Activated naive CD8-positive, alpha-beta T cell treated with anti-CD3 and anti-CD28 coated beads, Interleukin-2, amount 10 ng/mL, durations not matched to agents 7 days and 5 days (primary cell): ENCODE results near the gene ATP5MG. TPM values are rescaled to one million over a fixed set of nuclear protein-coding genes. Genes with fewer than 3 reads are reported as not detected.

Experiments used
- ATAC-seq: fragments of 150-1000 bp; cut with Tn5 transposase; one replicate; pipeline ENCODE4 v1.10.0; 2021; ENCODE audit warnings: low read depth, moderate library complexity
- POLR2A ChIA-PET: fragments of 350-600 bp; sonication (Branson Sonifier 250); formaldehyde crosslinking; loops from one replicate; lab custom pipeline; 2021; ENCODE audit warnings: antibody characterized with exemption; lab: Charles Lee
- DNase-seq: peaks from one replicate; pipeline ENCODE4 v3.0.0; 2021
- H3K27ac Mint-ChIP-seq: one replicate; pipeline ENCODE4 v1.8.0; 2022; ENCODE audit warnings: mild to moderate bottlenecking, mixed read lengths
- H3K27me3 Mint-ChIP-seq: one replicate; pipeline ENCODE4 v1.8.0; 2022; ENCODE audit warnings: mild to moderate bottlenecking, moderate library complexity, mixed read lengths
- H3K36me3 Mint-ChIP-seq: one replicate; pipeline ENCODE4 v1.8.0; 2021; ENCODE audit warnings: mild to moderate bottlenecking, mixed read lengths
- H3K4me1 Mint-ChIP-seq: one replicate; pipeline ENCODE4 v1.8.0; 2021; ENCODE audit warnings: mixed read lengths
- H3K4me3 Mint-ChIP-seq: one replicate; pipeline ENCODE4 v1.8.0; 2022; ENCODE audit warnings: mild to moderate bottlenecking, moderate library complexity, mixed read lengths
- H3K9me3 Mint-ChIP-seq: one replicate; pipeline ENCODE4 v1.8.0; 2021; ENCODE audit warnings: mixed read lengths
- total RNA-seq, 2 experiments: library from RNA; stranded (reverse); gene quantifications; one replicate each; pipeline ENCODE4 v1.2.3, GENCODE V29; 2021

ATP5MG gene
- 100 to 1,000 TPM; 202 to 224 TPM for total RNA-seq

DNA sequence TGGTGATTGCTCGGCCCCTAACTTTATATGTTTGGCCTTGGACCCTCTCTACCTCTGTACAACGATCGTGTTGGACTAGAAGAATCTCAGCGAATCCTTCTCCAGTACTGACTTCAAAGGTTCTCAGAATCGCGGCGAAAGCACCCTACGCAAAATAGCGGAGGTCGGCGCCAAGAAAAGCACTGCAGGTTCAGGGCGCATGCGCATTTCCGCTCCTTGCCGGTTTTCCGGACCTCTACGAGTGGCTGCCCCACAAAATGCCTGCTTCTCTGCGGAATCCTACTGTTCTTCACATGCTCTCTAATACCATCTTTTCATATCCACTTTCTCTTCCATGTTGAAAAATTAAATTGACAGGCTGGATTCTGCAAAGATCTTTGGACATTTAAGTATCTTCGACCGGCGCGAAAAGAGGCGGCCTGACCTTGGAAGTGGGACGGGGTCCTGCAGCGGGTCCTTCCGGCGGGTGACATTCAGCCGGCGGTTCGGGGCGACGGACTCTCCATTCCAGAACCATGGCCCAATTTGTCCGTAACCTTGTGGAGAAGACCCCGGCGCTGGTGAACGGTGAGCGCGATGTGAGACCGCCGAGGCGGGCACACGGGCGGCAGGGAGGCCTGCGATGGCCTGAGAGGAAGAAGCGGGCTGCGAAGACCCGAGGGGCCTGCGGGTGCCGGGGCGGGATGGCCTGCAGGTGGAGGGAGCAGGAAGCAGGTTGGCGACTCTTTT is at the start of gene ATP5MG:
Gene ATP5MG, plus strand, starts transcription at position 456 of the 729 bp plus-strand sequence. Its CDS starts 60 bp downstream, at position 516.
- Mint-ChIP-seq H3K4me3 (peak within 1 kb of the TSS; percentile 97), H3K36me3 (peaks cover 16% of the 10 kb centered on the region), H3K27me3 (no peaks in the 10 kb centered on the region), H3K27ac (peak within 1 kb of the TSS; percentile 100), H3K4me1 (peaks cover 47% of the 10 kb centered on the region), H3K9me3 (no peaks in the 10 kb centered on the region)
- peak; percentile 61 for ATAC-seq
- POLR2A ChIA-PET = interaction anchor here (0.7 to 2.1 kb wide), 3 partner anchors 16 to 34 kb away, joined by 3 to 19 read pairs (median 7); partner anchors contain the start of gene KMT2A
- DNase-seq = peak; percentile 89

GRCh38 chr11:118353084-118353710 is 48.2 kb upstream of the ATP5MG start:
- POLR2A ChIA-PET = interaction anchor here (0.6 to 0.7 kb wide), 4 partner anchors 31 to 896 kb away, joined by 3 to 5 read pairs (median 4); no protein-coding TSS in a partner anchor
- Mint-ChIP-seq H3K4me3 (no peak overlapping the region), H3K27me3 (no peaks in the 10 kb centered on the region), H3K27ac (peak overlapping the region; percentile 68), H3K4me1 (peaks cover 23% of the 10 kb centered on the region), H3K9me3 (no peaks in the 10 kb centered on the region), H3K36me3 (peaks cover 30% of the 10 kb centered on the region)
- ATAC-seq (no peak), DNase-seq (no peak)

DNA sequence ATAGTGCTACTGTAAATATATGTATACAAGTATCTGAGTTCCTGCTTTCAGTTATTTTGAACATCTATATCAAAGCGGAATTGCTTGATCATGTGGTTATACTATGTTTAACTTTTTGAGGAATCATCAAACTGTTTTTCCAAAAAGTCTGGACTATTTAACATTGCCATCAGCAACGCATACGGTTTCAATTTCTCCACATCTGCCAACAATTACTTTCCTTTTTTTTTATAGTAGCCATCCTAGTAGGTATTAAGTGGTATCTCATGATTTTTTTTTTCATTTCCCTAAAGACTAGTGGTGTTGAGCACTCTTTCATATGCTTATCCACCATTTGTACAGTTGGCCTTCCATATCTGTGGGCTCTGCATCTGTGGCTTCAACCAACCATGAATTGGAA is 43.3 kb upstream of the ATP5MG start:
- H3K4me1 Mint-ChIP-seq = peaks cover 33% of the 10 kb centered on the region
- H3K27ac Mint-ChIP-seq = no peak overlapping the region
- H3K4me3 Mint-ChIP-seq = no peak overlapping the region
- POLR2A ChIA-PET = interaction anchor here (1.4 kb wide), 1 partner anchor 18 kb away, joined by 3 read pairs; no protein-coding TSS in a partner anchor
- no peaks in the 10 kb centered on the region for H3K27me3 Mint-ChIP-seq
- H3K36me3 Mint-ChIP-seq = peaks cover 9% of the 10 kb centered on the region
- H3K9me3 Mint-ChIP-seq = no peaks in the 10 kb centered on the region
- ATAC-seq (no peak), DNase-seq (no peak)

DNA sequence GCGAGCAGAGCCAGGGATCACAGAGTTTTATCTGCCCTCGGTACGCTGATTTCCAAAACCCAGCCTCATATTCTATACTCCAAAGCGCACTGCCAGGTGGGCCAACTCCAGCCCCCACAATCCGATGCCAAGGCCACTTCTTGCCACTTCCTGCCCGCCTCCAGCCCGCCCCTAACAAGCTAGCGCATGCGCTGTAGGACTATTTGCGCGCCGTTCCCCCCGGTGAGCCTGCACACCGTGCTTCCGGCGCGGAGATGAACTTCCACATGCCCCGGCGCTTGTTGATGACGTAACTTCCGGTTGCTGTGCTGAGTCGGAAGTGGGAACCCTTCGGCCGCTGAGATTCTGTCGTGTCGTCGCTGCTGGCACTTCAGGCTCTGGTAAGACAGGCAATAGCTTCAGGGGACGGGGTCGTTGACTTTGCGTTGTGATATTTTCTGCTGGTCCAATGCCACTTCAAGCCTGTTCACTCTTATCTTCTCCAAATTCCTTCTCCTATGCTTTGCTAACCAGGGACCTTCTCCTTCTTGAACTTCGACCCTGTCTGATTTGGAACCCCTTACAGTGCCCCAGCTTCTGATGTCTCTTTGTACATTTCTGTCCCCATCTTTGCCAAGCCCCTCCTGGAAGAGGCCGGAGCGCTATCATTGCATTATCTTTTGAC is 42.0 kb upstream of the ATP5MG start, which contains the start of gene UBE4A:
Gene UBE4A, plus strand, starts transcription at position 306 of the 664 bp plus-strand sequence. CDS start 5,481 bp downstream, outside the sequence.
- ATAC-seq = peak; percentile 95
- Mint-ChIP-seq H3K4me1 (peaks cover 36% of the 10 kb centered on the region), H3K9me3 (no peaks in the 10 kb centered on the region), H3K36me3 (peaks cover 7% of the 10 kb centered on the region), H3K27ac (peak within 1 kb of the TSS; percentile 90), H3K27me3 (no peaks in the 10 kb centered on the region), H3K4me3 (peak within 1 kb of the TSS; percentile 89)
- peak; percentile 97 for DNase-seq
- POLR2A ChIA-PET = interaction anchor here (0.5 to 1.7 kb wide), 22 partner anchors 9 to 708 kb away, joined by 3 to 26 read pairs (median 4); partner anchors contain the start of genes CD3D, CD3E, CD3G and KMT2A

GRCh38 chr11:118364956-118365615 is 36.3 kb upstream of the ATP5MG start:
- ATAC-seq = no peak
- no peaks in the 10 kb centered on the region for H3K27me3 Mint-ChIP-seq
- H3K4me3 Mint-ChIP-seq = no peak overlapping the region
- DNase-seq = no peak
- no peaks in the 10 kb centered on the region for H3K9me3 Mint-ChIP-seq
- POLR2A ChIA-PET = no interaction called here
- peaks cover 26% of the 10 kb centered on the region for H3K4me1 Mint-ChIP-seq
- peaks cover 28% of the 10 kb centered on the region for H3K36me3 Mint-ChIP-seq
- no peak overlapping the region for H3K27ac Mint-ChIP-seq

GRCh38 chr11:118366287-118366686 is 35.1 kb upstream of the ATP5MG start:
- H3K36me3 Mint-ChIP-seq = peaks cover 31% of the 10 kb centered on the region
- H3K4me3 Mint-ChIP-seq = no peak overlapping the region
- H3K4me1 Mint-ChIP-seq = peaks cover 19% of the 10 kb centered on the region
- H3K9me3 Mint-ChIP-seq = no peaks in the 10 kb centered on the region
- POLR2A ChIA-PET = no interaction called here
- ATAC-seq (no peak), DNase-seq (no peak)
- H3K27ac Mint-ChIP-seq = no peak overlapping the region
- H3K27me3 Mint-ChIP-seq = no peaks in the 10 kb centered on the region

GRCh38 chr11:118370774-118371173 is 30.6 kb upstream of the ATP5MG start:
- Mint-ChIP-seq H3K4me1 (no peaks in the 10 kb centered on the region), H3K9me3 (no peaks in the 10 kb centered on the region), H3K4me3 (no peak overlapping the region), H3K27me3 (no peaks in the 10 kb centered on the region), H3K36me3 (peaks cover 34% of the 10 kb centered on the region), H3K27ac (no peak overlapping the region)
- no peak for DNase-seq
- POLR2A ChIA-PET = no interaction called here
- ATAC-seq = no peak

GRCh38 chr11:118373263-118373662 is 28.1 kb upstream of the ATP5MG start:
- POLR2A ChIA-PET = interaction anchor here (0.9 kb wide), 1 partner anchor 11 kb away, joined by 3 read pairs; no protein-coding TSS in a partner anchor
- Mint-ChIP-seq H3K27ac (no peak overlapping the region), H3K9me3 (no peaks in the 10 kb centered on the region), H3K4me3 (no peak overlapping the region), H3K36me3 (peaks cover 30% of the 10 kb centered on the region), H3K4me1 (no peaks in the 10 kb centered on the region), H3K27me3 (no peaks in the 10 kb centered on the region)
- ATAC-seq (no peak), DNase-seq (no peak)

DNA sequence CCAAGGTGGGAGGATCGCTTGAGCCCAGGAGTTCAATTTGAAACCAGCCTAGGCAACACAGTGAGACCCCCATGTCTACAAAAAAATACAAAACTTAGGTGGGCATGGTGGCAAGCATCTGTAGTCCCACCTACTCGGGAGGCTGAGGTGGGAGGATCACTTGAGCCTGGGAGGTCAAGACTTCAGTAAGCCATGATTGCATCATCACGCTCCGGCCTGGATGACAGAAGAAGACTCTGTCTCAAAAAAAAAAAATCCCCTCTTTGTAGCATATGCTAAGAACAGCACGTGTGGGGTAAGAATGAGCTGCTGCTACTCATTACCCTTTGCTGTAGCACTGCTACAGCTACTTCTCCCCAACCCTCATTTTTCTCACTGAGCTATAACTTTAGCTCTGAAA is 27.5 kb upstream of the ATP5MG start:
- Mint-ChIP-seq H3K27ac (no peak overlapping the region), H3K4me1 (no peaks in the 10 kb centered on the region), H3K4me3 (no peak overlapping the region), H3K27me3 (no peaks in the 10 kb centered on the region), H3K9me3 (no peaks in the 10 kb centered on the region), H3K36me3 (peaks cover 29% of the 10 kb centered on the region)
- POLR2A ChIA-PET = interaction anchor here (0.9 to 1.0 kb wide), 2 partner anchors 11 to 82 kb away, joined by 3 read pairs; no protein-coding TSS in a partner anchor
- DNase-seq = no peak
- no peak for ATAC-seq

GRCh38 chr11:118374729-118375128 is 26.7 kb upstream of the ATP5MG start:
- Mint-ChIP-seq H3K36me3 (peaks cover 22% of the 10 kb centered on the region), H3K27ac (no peak overlapping the region), H3K4me3 (no peak overlapping the region), H3K27me3 (no peaks in the 10 kb centered on the region), H3K9me3 (no peaks in the 10 kb centered on the region), H3K4me1 (no peaks in the 10 kb centered on the region)
- ATAC-seq = no peak
- no peak for DNase-seq
- POLR2A ChIA-PET = interaction anchor here (1.0 to 1.4 kb wide), 2 partner anchors 15 to 83 kb away, joined by 3 read pairs; partner anchors contain the start of gene UBE4A

GRCh38 chr11:118375978-118376377 is 25.4 kb upstream of the ATP5MG start:
- Mint-ChIP-seq H3K27ac (peak overlapping the region; percentile 56), H3K4me1 (no peaks in the 10 kb centered on the region), H3K4me3 (no peak overlapping the region), H3K27me3 (no peaks in the 10 kb centered on the region), H3K9me3 (no peaks in the 10 kb centered on the region), H3K36me3 (peaks cover 19% of the 10 kb centered on the region)
- POLR2A ChIA-PET = interaction anchor here (0.8 to 1.4 kb wide), 2 partner anchors 17 to 62 kb away, joined by 3 read pairs; partner anchors contain the start of gene UBE4A
- ATAC-seq (no peak), DNase-seq (no peak)

- ATAC-seq = no peak
- H3K4me1 Mint-ChIP-seq = no peaks in the 10 kb centered on the region
- no peak overlapping the region for H3K27ac Mint-ChIP-seq
- no peaks in the 10 kb centered on the region for H3K27me3 Mint-ChIP-seq
- H3K36me3 Mint-ChIP-seq = peaks cover 15% of the 10 kb centered on the region
- POLR2A ChIA-PET = no interaction called here
- no peak overlapping the region for H3K4me3 Mint-ChIP-seq
- no peak for DNase-seq
- no peaks in the 10 kb centered on the region for H3K9me3 Mint-ChIP-seq
Measured at GRCh38 chr11:118379497-118379896, 21.9 kb upstream of the ATP5MG start.
